HepG2 (cell line): ENCODE measurements around the gene PKLR. TPM values are rescaled to one million over a fixed set of nuclear protein-coding genes. Genes with fewer than 3 reads are reported as not detected.

ENCODE experiments used
- ARNT ChIP-seq: fragments of 450-650 bp; IDR thresholded peaks from 2 replicates; pipeline ENCODE4 v1.6.1; 2017
- ATF1 ChIP-seq: IDR thresholded peaks from 2 replicates; pipeline ENCODE4 v1.6.1; 2016; ENCODE audit warnings: mild to moderate bottlenecking, control low read depth
- BHLHE40 ChIP-seq: IDR thresholded peaks from 2 replicates; pipeline ENCODE4 v1.6.1; 2011; ENCODE audit warnings: low read length, improper control_type of control experiment
- CREM ChIP-seq, 2 experiments: sonication (generic) in 1 of 2; formaldehyde crosslinking in 1 of 2; IDR thresholded peaks; 2 replicates each; pipeline versions ENCODE4 v1.4.0 to v1.6.1; 2016 to 2020; ENCODE audit warnings: antibody characterized with exemption in 1 of 2, mild to moderate bottlenecking in 1 of 2, missing genetic modification reagents in 1 of 2
- FLYWCH1 ChIP-seq: sonication (generic); formaldehyde crosslinking; IDR thresholded peaks from 2 replicates; pipeline ENCODE4 v1.8.1; 2023; ENCODE audit warnings: mild to moderate bottlenecking, missing genetic modification reagents
- GATAD2A ChIP-seq: IDR thresholded peaks from 2 replicates; pipeline ENCODE4 v1.6.1; 2016
- HOXA3 ChIP-seq: sonication (generic); formaldehyde crosslinking; IDR thresholded peaks from 2 replicates; pipeline ENCODE4 v1.5.0; 2020; ENCODE audit warnings: missing genetic modification reagents
- NAIF1 ChIP-seq: sonication (generic); formaldehyde crosslinking; IDR thresholded peaks from 2 replicates; pipeline ENCODE4 v1.5.0; 2020; ENCODE audit warnings: mild to moderate bottlenecking, missing genetic modification reagents, borderline replicate concordance
- SIN3B ChIP-seq: fragments of 150-350 bp; IDR thresholded peaks from 2 replicates; pipeline ENCODE4 v1.6.1; 2014; ENCODE audit warnings: low read length
- SMARCE1 ChIP-seq: fragments of 450-650 bp; IDR thresholded peaks from 2 replicates; pipeline ENCODE4 v1.6.1; 2017; ENCODE audit warnings: borderline replicate concordance
- SP2 ChIP-seq: sonication (generic); formaldehyde crosslinking; IDR thresholded peaks from 2 replicates; pipeline ENCODE4 v1.5.1; 2020; ENCODE audit warnings: mild to moderate bottlenecking, missing genetic modification reagents
- SPEN ChIP-seq: sonication (generic); formaldehyde crosslinking; IDR thresholded peaks from 2 replicates; pipeline ENCODE4 v1.5.1; 2020; ENCODE audit warnings: low read depth, mild to moderate bottlenecking, missing genetic modification reagents
- SRY ChIP-seq: sonication (generic); formaldehyde crosslinking; IDR thresholded peaks from 2 replicates; pipeline ENCODE4 v1.8.0; 2022; ENCODE audit warnings: mild to moderate bottlenecking, missing genetic modification reagents
- TBL1XR1 ChIP-seq: fragments of 150-350 bp; IDR thresholded peaks from 2 replicates; pipeline ENCODE4 v1.6.1; 2014; ENCODE audit warnings: borderline replicate concordance, low read length; ENCODE audit not compliant: partially characterized antibody
- ZBTB38 ChIP-seq: sonication (generic); formaldehyde crosslinking; IDR thresholded peaks from 2 replicates; pipeline ENCODE4 v1.5.1; 2020; ENCODE audit warnings: mild to moderate bottlenecking, missing genetic modification reagents
- ZNF230 ChIP-seq: sonication (generic); formaldehyde crosslinking; IDR thresholded peaks from 2 replicates; pipeline ENCODE4 v1.4.0; 2020; ENCODE audit warnings: mild to moderate bottlenecking, missing genetic modification reagents
- ZNF251 ChIP-seq: sonication (generic); formaldehyde crosslinking; IDR thresholded peaks from 2 replicates; pipeline ENCODE4 v1.9.0; 2021; ENCODE audit warnings: mild to moderate bottlenecking, missing genetic modification reagents
- ZNF253 ChIP-seq: sonication (generic); formaldehyde crosslinking; IDR thresholded peaks from 2 replicates; pipeline ENCODE4 v1.8.0; 2022; ENCODE audit warnings: mild to moderate bottlenecking, missing genetic modification reagents, borderline replicate concordance
- ZNF260 ChIP-seq: sonication (generic); formaldehyde crosslinking; IDR thresholded peaks from 2 replicates; pipeline ENCODE4 v1.4.0; 2020; ENCODE audit warnings: missing genetic modification reagents, low read depth, mild to moderate bottlenecking, borderline replicate concordance
- ZNF510 ChIP-seq: sonication (generic); formaldehyde crosslinking; IDR thresholded peaks from 2 replicates; pipeline ENCODE4 v1.4.0; 2020; ENCODE audit warnings: low read depth, mild to moderate bottlenecking, missing genetic modification reagents
- ZNF546 ChIP-seq: sonication (generic); formaldehyde crosslinking; conservative IDR thresholded peaks from 2 replicates; pipeline ENCODE4 v1.8.1; 2023; ENCODE audit warnings: mild to moderate bottlenecking, missing genetic modification reagents
- ZNF768 ChIP-seq: sonication (generic); formaldehyde crosslinking; IDR thresholded peaks from 2 replicates; pipeline ENCODE4 v1.4.0; 2020; ENCODE audit warnings: missing genetic modification reagents
- ZZZ3 ChIP-seq: sonication (generic); formaldehyde crosslinking; IDR thresholded peaks from 2 replicates; pipeline ENCODE4 v1.4.0; 2020; ENCODE audit warnings: missing genetic modification reagents, mild to moderate bottlenecking, borderline replicate concordance
- polyA plus RNA-seq, 8 experiments: library from polyadenylated mRNA; depleted of rRNA in 3 of 8; stranded (reverse) in 7 of 8; unstranded in 1 of 8; fragments of >200 nt; fragmentation: Illumina TruSeq in 4 of 8; extraction: Trizol in 4 of 8; gene quantifications; 2 replicates each; pipeline versions ENCODE4 v1.2.1 to v1.2.3, GENCODE V29; 2011 to 2016; ENCODE audit warnings: low read depth in 4 of 8, missing spikeins in 1 of 8, mixed read lengths in 1 of 8; ENCODE audit not compliant: insufficient read depth in 1 of 8
- total RNA-seq, 5 experiments: library from RNA; depleted of rRNA; stranded (reverse); fragments of >200 nt; fragmentation: Illumina TruSeq; extraction: Trizol; gene quantifications; 2 replicates each; pipeline ENCODE4 v1.2.3, GENCODE V29; 2016; ENCODE audit warnings: low read depth in 1 of 5
- TF ChIP-seq, protein P1 (sequence below): sonication (generic); formaldehyde crosslinking; IDR thresholded peaks from 2 replicates; pipeline ENCODE4 v1.8.1; 2023; ENCODE audit warnings: mild to moderate bottlenecking, missing genetic modification reagents
- TF ChIP-seq, protein P2 (sequence below): sonication (generic); formaldehyde crosslinking; conservative IDR thresholded peaks from 2 replicates; pipeline ENCODE4 v1.5.0; 2020; ENCODE audit warnings: missing genetic modification reagents
- TF ChIP-seq, protein P3 (sequence below): IDR thresholded peaks from 2 replicates; pipeline ENCODE4 v1.6.1; 2016; ENCODE audit warnings: missing compliant biosample characterization, missing genetic modification reagents, borderline replicate concordance

The PKLR gene
- total and polyA plus RNA-seq, 2 of the 13 experiments (the other 11 are each of a cell fraction or from before 2014, with no cell fraction given), result 10.3 to 29.3 TPM

DNA sequence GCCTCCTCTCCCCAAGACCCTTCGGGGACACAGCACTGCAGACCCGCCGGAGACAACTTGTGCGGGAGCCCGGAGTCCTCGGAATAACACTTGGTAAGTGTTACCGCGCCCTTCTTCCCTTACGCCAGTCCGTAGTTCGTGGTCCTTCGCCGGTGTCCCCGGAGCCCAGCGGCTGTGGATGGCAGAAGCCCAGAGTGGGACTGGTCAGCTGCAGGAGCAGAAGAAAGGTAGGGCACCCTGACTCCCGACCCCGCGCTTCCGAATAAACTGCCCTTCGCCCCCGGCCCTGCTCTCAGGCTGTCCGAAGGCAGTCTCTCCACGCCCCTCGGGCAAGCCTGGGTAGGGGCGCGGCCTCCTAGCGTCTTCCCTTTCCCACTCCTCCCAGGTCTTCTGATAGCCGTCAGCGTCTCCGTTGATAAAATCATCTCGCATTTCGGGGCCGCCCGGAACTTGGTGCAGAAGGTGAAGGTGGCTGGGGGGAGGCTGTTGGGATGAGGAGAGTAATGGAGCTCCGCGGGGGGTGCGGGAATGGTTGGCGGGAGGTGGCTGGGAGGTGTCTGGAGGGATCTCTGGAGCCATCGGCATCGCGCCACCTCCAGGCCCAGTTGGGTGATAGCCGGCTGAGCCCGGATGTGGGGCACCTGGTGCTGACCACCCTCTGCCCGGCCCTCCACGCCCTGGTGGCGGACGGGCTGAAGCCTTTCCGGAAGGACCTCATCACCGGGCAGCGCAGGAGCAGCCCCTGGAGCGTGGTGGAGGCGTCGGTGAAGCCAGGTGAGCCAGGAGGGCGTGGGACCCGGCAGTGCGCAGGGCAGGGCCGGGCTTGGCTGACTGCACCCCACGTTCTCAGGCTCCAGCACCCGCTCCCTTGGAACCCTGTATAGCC, 23.7 kb upstream of the PKLR start (continued):
- TF ChIP-seq ZNF251 (CRISPR knock-in tag) (no peak), ZNF230 (CRISPR knock-in tag) (no peak), GATAD2A (CRISPR knock-in tag) (peak; percentile 14; the same call in 1 of the 2 replicates), SPEN (CRISPR knock-in tag) (peak; percentile 37), ARNT (no peak), SMARCE1 (no peak), ZZZ3 (CRISPR knock-in tag) (no peak), ZNF510 (CRISPR knock-in tag) (no peak), ZBTB38 (no peak), ZNF260 (CRISPR knock-in tag) (no peak), ZNF546 (CRISPR knock-in tag) (no peak; the same call in 1 of the 2 replicates), ZNF768 (0 out of 2 replicates have a peak, but pooled peaks have one; percentile 21), TBL1XR1 (no peak), HOXA3 (CRISPR knock-in tag) (no peak), FLYWCH1 (no peak), ATF1 (no peak), SP2 (CRISPR knock-in tag) (no peak), SRY (CRISPR knock-in tag) (no peak), BHLHE40 (no peak), CREM (IDR thresholded peaks at IDR 0.05) (no peak), CREM (CRISPR knock-in tag; IDR thresholded peaks at IDR 0.05) (no peak), ZNF253 (CRISPR knock-in tag) (no peak), SIN3B (no peak), NAIF1 (CRISPR knock-in tag) (no peak)
- TF ChIP-seq, protein P1, sequence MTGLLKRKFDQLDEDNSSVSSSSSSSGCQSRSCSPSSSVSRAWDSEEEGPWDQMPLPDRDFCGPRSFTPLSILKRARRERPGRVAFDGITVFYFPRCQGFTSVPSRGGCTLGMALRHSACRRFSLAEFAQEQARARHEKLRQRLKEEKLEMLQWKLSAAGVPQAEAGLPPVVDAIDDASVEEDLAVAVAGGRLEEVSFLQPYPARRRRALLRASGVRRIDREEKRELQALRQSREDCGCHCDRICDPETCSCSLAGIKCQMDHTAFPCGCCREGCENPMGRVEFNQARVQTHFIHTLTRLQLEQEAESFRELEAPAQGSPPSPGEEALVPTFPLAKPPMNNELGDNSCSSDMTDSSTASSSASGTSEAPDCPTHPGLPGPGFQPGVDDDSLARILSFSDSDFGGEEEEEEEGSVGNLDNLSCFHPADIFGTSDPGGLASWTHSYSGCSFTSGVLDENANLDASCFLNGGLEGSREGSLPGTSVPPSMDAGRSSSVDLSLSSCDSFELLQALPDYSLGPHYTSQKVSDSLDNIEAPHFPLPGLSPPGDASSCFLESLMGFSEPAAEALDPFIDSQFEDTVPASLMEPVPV (CRISPR knock-in tag), result no peak
- TF ChIP-seq, protein P2, sequence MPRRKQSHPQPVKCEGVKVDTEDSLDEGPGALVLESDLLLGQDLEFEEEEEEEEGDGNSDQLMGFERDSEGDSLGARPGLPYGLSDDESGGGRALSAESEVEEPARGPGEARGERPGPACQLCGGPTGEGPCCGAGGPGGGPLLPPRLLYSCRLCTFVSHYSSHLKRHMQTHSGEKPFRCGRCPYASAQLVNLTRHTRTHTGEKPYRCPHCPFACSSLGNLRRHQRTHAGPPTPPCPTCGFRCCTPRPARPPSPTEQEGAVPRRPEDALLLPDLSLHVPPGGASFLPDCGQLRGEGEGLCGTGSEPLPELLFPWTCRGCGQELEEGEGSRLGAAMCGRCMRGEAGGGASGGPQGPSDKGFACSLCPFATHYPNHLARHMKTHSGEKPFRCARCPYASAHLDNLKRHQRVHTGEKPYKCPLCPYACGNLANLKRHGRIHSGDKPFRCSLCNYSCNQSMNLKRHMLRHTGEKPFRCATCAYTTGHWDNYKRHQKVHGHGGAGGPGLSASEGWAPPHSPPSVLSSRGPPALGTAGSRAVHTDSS (CRISPR knock-in tag), result no peak
- TF ChIP-seq, protein P3, sequence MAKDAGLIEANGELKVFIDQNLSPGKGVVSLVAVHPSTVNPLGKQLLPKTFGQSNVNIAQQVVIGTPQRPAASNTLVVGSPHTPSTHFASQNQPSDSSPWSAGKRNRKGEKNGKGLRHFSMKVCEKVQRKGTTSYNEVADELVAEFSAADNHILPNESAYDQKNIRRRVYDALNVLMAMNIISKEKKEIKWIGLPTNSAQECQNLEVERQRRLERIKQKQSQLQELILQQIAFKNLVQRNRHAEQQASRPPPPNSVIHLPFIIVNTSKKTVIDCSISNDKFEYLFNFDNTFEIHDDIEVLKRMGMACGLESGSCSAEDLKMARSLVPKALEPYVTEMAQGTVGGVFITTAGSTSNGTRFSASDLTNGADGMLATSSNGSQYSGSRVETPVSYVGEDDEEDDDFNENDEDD (CRISPR knock-in tag), result 0 out of 2 replicates have a peak, but pooled peaks have one; percentile 19
